HG02973 (cell line): Measurements from ENCODE around the gene DYNAP.

Experiments
- ATAC-seq: cut with Tn5 transposase; IDR thresholded peaks from one replicate; pipeline ENCODE4 v1.9.1; 2021; ENCODE audit warnings: moderate library complexity; ENCODE audit not compliant: unreplicated experiment

DYNAP gene

DNA sequence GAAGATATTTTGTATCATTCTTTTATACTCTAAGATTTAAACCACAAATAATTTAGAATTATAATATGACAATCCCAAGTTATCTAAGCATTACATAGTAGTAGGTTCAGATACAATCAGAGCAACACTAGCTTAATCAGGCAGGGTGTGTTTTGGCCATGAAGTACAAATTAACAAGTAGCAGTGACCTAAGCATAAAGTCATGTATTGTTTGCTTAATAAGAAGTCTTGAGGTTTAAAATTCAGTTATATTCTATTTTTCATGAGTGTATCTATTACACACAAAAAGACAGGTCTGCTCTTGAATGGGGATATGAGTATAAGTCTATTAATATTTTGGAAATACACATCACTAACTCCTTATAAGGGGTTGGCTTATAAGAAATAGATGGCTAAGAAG is 39.9 kb downstream of the DYNAP start:
- ATAC-seq = no peak

DNA sequence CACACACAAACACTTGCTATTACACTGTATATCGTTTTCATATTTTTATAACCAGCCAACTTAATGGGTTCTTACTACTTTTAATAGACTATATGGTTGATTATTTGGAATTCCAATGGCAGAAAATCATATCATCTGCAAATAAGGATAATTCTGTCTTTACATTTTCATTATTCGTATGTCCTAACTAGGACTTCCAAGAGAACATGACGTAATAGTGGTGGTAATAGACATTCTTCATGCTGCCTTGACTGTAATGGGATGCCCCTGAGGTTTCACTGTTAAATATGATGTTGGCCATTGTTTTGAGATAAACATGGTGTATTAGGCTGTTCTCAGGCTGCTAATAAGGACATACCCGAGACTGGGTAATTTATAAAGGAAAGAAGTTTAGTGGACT is 45.2 kb downstream of the DYNAP start:
- no peak for ATAC-seq

DNA sequence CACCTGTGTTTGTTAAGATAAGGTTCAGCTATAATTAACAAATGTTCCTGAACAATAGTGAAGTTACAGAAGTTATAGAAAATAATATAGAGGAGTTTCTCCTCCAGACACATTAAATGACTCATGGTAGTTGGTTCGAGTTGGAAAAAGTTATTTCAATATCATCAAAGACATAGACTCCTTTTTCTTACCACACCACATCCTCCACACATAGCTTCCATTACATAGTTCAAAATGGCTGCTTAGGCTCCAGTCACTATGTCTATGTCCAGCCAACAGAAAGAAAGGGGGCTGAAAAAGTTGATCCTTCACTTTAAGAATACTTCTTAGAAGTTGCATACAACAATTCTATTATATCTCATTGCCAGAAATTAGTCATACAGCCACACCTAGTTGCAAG is 50.7 kb downstream of the DYNAP start:
- no peak for ATAC-seq

GRCh38 chr18:54647176-54647575 is 56.1 kb downstream of the DYNAP start:
- ATAC-seq = no peak
